GM21447 (cell line): ENCODE data around the gene PADI1.
"Not testable (repeated sequence)": the region's sequence is repeated elsewhere in the genome, so short reads cannot be mapped to it uniquely, and the experiment has no call there.

Source experiments
- ATAC-seq: cut with Tn5 transposase; IDR thresholded peaks from one replicate; pipeline ENCODE4 v1.9.1; 2021; ENCODE audit not compliant: unreplicated experiment

Gene PADI1

GRCh38 chr1:17239420-17239819 is 34.5 kb downstream of the PADI1 start:
- no peak for ATAC-seq

- ATAC-seq, result not testable (repeated sequence)
Measured at GRCh38 chr1:17241011-17241779, 36.3 kb downstream of the PADI1 start.

- ATAC-seq, result not testable (repeated sequence)
Measured at GRCh38 chr1:17241780-17242074, 36.8 kb downstream of the PADI1 start.

DNA sequence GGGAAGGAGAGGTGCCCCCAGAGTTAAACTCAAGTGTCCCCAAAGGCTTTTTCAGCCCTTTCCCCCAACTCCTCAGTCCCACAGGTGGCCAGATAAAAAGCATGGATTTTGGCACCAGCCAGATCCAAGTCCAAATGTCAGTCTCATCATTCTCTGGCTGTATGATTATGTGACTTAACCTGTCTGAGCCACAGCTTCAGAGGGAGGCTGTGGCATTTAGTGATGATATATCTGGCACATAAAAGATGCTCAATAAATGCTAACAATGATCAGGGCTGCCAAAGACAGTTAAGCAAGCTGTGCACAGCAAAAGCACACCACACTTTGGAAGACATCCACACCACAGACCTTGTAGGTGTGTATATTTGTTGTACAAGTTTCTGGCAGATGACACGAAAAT is 38.3 kb downstream of the PADI1 start:
- ATAC-seq, result no peak

- no peak for ATAC-seq
Measured at GRCh38 chr1:17244821-17245740, 40.2 kb downstream of the PADI1 start.

GRCh38 chr1:17245816-17246325 is 40.9 kb downstream of the PADI1 start:
- no peak for ATAC-seq

DNA sequence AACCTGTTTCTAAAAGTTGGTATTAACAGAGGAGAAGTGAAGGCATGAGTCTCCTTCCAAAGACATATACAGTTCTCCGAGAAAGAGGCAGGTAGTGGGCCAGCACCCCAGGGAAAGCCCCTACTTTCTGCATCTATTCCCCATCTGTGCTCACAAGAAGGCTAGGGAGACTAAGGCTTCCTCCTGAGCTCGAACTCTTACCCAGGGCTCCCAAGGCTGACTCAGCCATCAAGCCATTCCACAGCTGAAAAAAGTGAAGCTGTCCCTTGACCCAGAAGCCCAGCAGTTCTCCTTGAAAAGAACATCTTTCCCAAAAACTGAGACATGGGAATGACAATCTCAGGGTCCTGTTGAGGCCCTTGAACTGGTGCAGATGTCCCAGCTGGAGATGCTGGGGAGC is 42.0 kb downstream of the PADI1 start:
- ATAC-seq, result no peak

GRCh38 chr1:17248781-17249180 is 43.9 kb downstream of the PADI1 start, which contains the start of gene PADI3:
Gene PADI3, plus strand, starts transcription at chr1:17249098. Its CDS starts 40 bp downstream, at chr1:17249138.
- no peak for ATAC-seq

GRCh38 chr1:17250601-17251000 is 45.7 kb downstream of the PADI1 start:
- no peak for ATAC-seq

DNA sequence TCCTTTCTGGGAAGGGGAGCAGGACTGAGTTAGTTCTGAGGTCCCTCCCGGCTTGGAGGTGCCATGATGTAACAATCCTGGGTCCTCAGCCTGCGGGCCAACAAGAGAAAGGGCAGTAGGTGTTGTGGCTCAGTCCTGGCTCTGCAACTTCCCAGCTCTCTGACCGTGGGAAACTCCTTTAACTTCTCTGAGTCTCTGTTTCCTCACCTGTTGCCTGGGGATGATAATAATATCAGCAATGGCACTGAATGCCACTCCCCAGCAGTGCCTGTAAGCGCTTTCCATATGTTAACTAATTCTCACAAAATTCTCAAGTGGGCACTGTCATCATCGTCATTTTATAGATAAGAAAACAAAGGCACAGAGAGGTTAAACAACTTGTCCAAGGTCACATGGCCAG is 46.3 kb downstream of the PADI1 start:
- no peak for ATAC-seq

DNA sequence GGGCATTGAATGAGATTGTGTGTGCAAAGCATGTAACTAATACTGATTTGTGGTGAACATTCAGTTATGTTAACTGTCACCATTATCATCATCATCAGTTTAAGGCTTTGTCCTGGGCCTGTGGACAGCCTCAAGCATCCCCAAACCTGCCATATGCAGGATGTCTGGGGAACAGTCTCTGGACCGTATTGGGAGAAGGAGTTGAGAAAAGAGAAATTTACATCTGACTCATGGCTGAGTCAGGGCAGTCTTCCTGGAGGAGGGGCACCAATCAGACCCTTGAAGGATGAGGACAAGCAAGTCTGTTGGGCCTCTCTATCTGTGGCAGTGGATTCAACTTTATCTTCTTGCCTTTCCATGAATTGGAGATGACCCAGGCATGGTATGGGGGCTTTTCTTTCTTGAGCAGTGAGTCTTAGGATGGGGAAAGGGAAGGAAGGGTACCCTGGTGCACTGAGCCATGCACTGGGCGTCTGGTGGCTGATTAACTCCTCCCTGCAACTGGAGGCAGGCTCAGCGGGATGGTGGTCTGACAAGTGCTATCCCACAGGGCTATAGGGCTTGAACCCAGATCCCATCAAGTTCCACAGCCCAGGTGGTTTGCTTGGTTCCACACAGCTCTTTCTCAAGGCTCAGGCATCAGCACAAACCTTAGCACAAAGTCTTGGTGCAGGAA is 46.9 kb downstream of the PADI1 start:
- ATAC-seq, result no peak

GRCh38 chr1:17255336-17255735 is 50.4 kb downstream of the PADI1 start:
- no peak for ATAC-seq

- no peak for ATAC-seq
Measured at GRCh38 chr1:17258116-17258757, 53.3 kb downstream of the PADI1 start.

DNA sequence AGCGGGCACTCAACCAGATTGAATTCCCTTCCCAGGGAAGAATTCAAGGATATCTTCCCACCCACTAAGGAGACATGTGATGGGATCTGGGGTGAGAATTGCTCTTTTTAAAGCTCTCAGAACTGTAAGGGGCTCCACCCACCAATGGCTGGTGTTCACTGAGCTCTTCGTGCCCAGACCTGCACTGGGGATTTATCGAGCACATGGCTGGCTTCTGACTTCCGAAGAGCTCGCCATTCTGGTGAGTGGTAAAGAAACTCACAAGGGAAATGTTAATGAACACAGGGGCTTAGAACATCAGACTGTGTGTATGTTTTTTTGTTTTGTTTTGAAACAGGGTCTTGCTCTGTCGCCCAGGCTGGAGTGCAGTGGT is 53.8 kb downstream of the PADI1 start:
- no peak for ATAC-seq

GRCh38 chr1:17259233-17259873 is 54.4 kb downstream of the PADI1 start:
- ATAC-seq, result no peak

- ATAC-seq, result no peak
Measured at GRCh38 chr1:17260264-17260663, 55.3 kb downstream of the PADI1 start.

DNA sequence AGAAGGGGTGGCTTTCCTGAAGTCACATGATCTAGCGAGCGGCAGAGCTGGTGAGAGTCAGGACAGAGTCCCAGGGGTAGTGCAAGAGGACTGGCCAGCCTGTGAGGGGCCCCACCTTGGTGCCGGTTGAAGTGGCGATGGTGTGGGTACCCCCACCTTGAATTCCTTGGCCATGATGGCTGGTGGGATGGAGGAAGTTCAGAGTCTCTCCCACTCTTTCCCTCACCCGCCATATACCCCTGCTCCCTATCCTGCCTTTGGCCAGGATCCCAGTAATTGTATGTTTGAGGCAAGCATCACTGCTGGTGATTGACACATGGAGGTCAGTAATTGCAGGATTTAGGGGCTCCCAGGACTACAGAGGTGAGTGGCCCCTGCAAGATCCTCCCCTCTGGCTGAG is 55.8 kb downstream of the PADI1 start:
- no peak for ATAC-seq

- ATAC-seq, result no peak
Measured at GRCh38 chr1:17263936-17264335, 59.0 kb downstream of the PADI1 start.

- ATAC-seq, result no peak
Measured at GRCh38 chr1:17264470-17264869, 59.5 kb downstream of the PADI1 start.

GRCh38 chr1:17265162-17265561 is 60.2 kb downstream of the PADI1 start:
- no peak for ATAC-seq
